HG02642 (cell line): ENCODE measurements around the gene SCUBE2.

Experiments used
- ATAC-seq: cut with Tn5 transposase; IDR thresholded peaks from one replicate; pipeline ENCODE4 v1.9.1; 2021; ENCODE audit warnings: mild to moderate bottlenecking; ENCODE audit not compliant: unreplicated experiment, poor library complexity

SCUBE2 gene

GRCh38 chr11:9076046-9076445, 15.4 kb downstream of the SCUBE2 start:
- ATAC-seq = no peak

GRCh38 chr11:9075556-9075955, 15.8 kb downstream of the SCUBE2 start:
- no peak for ATAC-seq

GRCh38 chr11:9074338-9075029, 16.9 kb downstream of the SCUBE2 start:
- no peak for ATAC-seq

GRCh38 chr11:9073466-9074225, 17.8 kb downstream of the SCUBE2 start:
- ATAC-seq = no peak

GRCh38 chr11:9072626-9073176, 18.7 kb downstream of the SCUBE2 start:
- ATAC-seq = no peak

GRCh38 chr11:9071692-9072091, 19.7 kb downstream of the SCUBE2 start:
- ATAC-seq = no peak

- no peak for ATAC-seq
Measured at GRCh38 chr11:9070749-9071491, 20.5 kb downstream of the SCUBE2 start.

GRCh38 chr11:9069862-9070470, 21.4 kb downstream of the SCUBE2 start:
- no peak for ATAC-seq

- ATAC-seq = no peak
Measured at GRCh38 chr11:9069256-9069655, 22.1 kb downstream of the SCUBE2 start.

- ATAC-seq = no peak
Measured at GRCh38 chr11:9066433-9066925, 24.9 kb downstream of the SCUBE2 start.

- ATAC-seq = no peak
Measured at GRCh38 chr11:9065607-9066432, 25.6 kb downstream of the SCUBE2 start.

- no peak for ATAC-seq
Measured at GRCh38 chr11:9061807-9062206, 29.6 kb downstream of the SCUBE2 start.

- ATAC-seq = peak; percentile 97
Measured at GRCh38 chr11:9060700-9061111, 30.7 kb downstream of the SCUBE2 start.

GRCh38 chr11:9059406-9059805, 32.0 kb downstream of the SCUBE2 start:
- ATAC-seq = no peak

- ATAC-seq = no peak
Measured at GRCh38 chr11:9057888-9058287, 33.5 kb downstream of the SCUBE2 start.

GRCh38 chr11:9057007-9057406, 34.4 kb downstream of the SCUBE2 start:
- ATAC-seq = no peak

- ATAC-seq = no peak
Measured at GRCh38 chr11:9056467-9056866, 34.9 kb downstream of the SCUBE2 start.

- ATAC-seq = no peak
Measured at GRCh38 chr11:9053316-9054035, 37.9 kb downstream of the SCUBE2 start.

- ATAC-seq = no peak
Measured at GRCh38 chr11:9052316-9052715, 39.1 kb downstream of the SCUBE2 start.
